Gastrocnemius medialis (tissue), 4 donors: ENCODE results near the gene BNC2.

Experiments used
- POLR2A ChIP-seq, 2 donors: fragments of 450-650 bp; IDR thresholded peaks; one replicate each; pipeline ENCODE4 v1.6.1; 2017; ENCODE audit warnings: antibody characterized with exemption in 2 of 2, mild to moderate bottlenecking in 2 of 2, moderate library complexity in 2 of 2
- TF ChIP-seq, protein P1 (sequence below), 5 experiments: fragments of 450-650 bp in 3 of 5; fragments of 200-600 bp in 2 of 5; sonication (generic) in 2 of 5; IDR thresholded peaks in 4 of 5; conservative IDR thresholded peaks in 1 of 5; 1 replicate in 4 of 5; 2 replicates in 1 of 5; pipeline ENCODE4 v1.5.1; 2016 to 2019; ENCODE audit warnings: antibody characterized with exemption in 5 of 5, mild to moderate bottlenecking in 3 of 5, moderate library complexity in 3 of 5

DNA sequence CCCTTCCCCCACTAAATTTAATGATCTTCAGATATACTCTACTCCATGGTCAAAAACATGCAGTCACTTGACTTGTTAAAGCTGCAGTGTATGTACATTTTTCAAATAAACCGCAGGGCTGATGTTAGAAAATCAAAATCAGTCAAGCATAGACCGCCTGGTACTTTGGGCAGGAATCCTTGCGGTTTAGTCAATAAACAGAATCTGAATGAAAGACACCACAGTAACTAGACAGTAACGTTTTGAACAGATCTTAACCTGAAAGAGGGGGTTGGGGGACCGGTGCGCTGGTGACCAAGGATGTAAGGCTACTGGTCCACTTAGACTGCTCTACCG, 188.8 kb downstream of the BNC2 start:
- no peak for TF ChIP-seq POLR2A (IDR thresholded peaks at IDR 0.05)
- TF ChIP-seq, protein P1, sequence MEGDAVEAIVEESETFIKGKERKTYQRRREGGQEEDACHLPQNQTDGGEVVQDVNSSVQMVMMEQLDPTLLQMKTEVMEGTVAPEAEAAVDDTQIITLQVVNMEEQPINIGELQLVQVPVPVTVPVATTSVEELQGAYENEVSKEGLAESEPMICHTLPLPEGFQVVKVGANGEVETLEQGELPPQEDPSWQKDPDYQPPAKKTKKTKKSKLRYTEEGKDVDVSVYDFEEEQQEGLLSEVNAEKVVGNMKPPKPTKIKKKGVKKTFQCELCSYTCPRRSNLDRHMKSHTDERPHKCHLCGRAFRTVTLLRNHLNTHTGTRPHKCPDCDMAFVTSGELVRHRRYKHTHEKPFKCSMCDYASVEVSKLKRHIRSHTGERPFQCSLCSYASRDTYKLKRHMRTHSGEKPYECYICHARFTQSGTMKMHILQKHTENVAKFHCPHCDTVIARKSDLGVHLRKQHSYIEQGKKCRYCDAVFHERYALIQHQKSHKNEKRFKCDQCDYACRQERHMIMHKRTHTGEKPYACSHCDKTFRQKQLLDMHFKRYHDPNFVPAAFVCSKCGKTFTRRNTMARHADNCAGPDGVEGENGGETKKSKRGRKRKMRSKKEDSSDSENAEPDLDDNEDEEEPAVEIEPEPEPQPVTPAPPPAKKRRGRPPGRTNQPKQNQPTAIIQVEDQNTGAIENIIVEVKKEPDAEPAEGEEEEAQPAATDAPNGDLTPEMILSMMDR (IDR thresholded peaks at IDR 0.05 in 4 of 5, conservative IDR thresholded peaks at IDR 0.05 in 1 of 5) = no peak
